HG02588 (cell line): ENCODE results near the gene ADGRV1.
A peak's percentile ranks its signal among the peaks of the same experiment; 100 is the strongest.

Experiments
- ATAC-seq: cut with Tn5 transposase; IDR thresholded peaks from one replicate; pipeline ENCODE4 v1.9.1; 2021; ENCODE audit warnings: mild to moderate bottlenecking, moderate library complexity; ENCODE audit not compliant: unreplicated experiment

Gene ADGRV1

DNA sequence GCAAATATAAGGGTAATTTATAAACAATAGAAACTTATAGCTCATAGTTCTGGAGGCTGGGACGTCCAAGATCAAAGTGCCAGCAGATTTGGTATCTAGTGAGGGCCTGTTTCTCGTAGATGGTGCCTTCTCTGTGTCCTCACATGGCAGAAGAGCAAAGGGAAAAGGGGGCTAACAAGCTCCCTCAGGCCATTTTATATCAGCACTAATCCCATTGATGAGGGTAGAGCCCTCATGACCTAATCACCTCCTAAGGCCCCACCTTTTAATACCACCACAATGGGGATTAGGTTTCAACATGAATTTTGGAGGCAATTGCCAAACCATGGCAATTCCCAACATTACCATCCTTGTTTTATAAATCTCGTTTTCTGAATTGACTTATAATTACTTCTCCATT is 564.7 kb downstream of the ADGRV1 start:
- ATAC-seq = no peak

DNA sequence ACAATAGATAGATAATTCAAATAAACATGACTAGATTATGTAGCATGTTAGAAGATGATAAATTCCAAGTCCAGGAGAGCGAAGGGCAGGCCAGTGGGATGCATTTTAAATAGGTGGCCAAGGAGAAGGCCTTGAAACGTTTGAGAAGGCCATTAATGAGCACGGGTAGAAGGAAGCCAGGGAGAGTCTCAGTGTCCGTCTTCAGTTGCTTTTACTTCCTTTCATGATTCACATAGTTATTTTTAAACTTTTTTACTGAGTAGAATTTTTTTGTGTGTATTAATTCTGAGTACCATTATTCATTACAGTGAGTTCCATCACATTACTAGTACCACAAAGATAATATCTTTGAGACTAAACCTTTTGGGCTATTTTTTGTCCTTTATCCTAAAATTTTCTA is 565.3 kb downstream of the ADGRV1 start:
- ATAC-seq = no peak

DNA sequence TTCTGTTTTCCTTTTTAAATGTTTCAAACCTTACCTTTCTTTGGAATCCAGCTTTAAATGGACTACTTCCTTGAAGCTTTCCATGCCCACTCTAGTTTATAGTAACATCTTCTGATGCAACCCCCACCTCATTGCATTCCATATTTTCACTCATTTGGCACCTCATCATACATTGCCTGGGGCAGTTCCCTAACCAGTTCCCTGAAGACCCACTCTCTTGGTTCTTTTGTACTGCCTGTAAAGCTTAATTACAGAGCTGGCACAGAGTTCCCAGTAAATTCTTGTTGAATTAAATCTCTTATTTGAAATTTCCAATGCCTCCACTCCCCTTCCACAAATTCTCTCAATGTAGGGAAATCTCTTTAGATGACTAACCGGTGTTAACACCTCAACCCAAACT is 567.3 kb downstream of the ADGRV1 start:
- no peak for ATAC-seq

DNA sequence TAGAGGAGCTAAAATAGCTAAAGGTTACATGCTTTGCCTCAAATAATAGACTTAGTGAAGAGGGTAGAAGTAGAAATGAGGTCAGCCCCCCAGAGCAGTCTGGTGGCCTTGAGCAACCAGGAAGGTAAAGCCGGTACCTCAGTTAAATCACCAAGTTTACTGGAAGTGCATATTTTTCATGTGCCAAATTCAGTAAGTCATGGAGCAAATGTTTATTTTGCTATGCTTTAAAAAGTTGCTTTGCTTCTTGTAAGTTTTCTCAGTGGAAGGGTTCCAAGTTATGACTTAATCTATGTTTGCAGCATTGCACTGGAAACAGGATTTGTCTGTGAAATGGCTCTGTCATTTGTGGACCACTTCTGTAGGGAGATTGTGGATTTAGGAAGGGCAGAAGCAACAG is 567.9 kb downstream of the ADGRV1 start:
- no peak for ATAC-seq

DNA sequence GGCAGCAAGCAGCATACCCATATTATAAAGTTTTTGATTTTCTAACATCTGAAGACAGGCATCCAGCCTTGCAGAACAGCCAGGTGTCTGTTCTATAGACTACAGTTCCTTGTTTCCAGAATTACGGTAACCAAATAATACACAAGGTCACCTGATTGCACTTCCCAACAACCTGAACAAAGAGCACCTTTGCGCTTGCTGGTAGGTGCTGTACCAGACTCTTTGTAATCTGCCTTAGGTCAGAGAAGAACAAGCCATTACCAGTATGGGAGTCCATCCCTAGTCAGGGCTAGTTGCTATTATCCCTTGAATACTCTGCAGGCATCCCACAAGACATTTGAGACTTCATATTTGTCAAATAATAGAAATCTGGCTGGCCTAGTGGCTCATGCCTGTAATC is 568.3 kb downstream of the ADGRV1 start:
- ATAC-seq = no peak

DNA sequence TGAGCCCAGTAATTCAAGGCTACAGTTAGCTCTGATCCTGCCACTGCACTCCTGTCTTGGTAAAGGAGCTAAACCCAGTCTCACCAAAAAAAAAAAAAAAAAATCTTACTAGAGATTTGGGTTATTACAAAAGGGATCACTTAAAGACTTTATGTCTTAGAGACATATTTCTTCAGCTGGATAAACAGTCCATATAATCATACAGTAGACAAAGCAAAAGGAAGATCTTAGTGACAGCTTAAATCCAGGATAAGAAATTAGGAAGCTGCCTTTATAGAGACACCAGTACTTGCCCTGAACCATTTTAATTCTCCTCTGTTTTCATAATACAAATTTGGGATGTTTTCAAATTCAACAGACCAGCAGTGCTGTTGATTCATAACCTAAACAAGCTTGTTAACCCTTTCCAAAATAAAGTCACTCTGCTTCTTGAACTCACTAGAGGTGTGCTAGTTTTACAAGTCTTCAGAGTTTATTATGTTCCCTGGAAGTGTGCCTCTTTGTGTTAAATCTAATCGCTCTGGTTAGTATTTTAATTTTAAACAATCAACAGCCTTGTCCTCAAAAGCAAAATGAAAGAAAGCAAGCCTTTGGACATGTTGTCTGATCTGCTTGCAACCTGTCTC is 569.0 kb downstream of the ADGRV1 start:
- no peak for ATAC-seq

DNA sequence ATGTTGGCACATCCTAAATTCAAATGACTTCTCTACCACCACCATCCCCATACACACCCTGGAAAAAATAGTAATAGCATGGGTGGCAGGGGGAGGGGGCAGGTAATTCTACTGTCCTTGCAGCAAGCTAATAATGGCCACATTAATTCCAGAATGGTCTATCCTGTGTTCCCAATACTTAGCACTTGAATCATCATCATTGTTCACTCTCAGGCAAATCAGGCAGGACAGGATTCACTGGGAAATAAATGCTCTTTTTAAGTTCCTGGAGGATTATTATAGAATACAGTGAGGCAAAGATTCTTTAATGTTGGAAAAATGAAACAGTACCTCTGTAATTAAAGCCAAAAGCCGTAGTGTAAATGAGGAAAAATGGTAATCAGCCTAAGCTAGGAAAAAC is 570.0 kb downstream of the ADGRV1 start:
- no peak for ATAC-seq

DNA sequence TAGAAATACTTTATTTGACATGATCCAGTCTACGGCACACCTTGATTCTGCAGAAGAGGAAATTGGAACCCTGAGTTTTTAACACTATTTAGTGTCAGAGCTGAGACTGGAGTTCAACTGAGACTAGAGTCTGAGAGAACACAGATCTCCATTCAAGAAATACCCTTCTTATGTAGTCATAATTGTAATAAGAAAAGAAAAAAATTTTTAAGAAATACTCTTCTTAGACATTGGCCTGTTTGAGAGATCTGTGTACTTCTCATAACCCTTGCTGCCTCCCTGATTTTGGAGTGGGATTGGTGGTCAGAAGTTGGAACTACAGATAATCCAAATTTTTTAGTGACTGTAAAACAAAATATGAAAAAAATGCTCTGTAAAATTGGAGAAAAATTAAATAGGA is 571.2 kb downstream of the ADGRV1 start:
- no peak for ATAC-seq

DNA sequence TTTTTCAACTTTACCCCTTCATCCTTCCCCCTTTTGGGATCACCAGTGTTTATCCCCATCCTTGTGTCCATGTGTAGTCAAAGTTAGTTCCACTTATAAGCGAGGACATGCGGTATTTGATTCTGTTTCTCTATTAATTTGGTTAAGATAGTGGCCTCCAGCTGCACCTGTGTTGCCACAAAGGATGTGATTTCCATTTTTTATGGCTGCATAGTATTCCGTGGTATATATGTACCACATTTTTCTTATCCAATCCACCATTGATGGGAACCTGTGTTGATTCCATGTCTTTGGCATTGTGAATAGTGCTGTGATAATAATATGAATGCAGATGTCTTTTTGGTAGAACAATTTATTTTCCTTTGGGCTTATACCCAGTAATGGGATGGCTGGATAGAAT is 572.2 kb downstream of the ADGRV1 start:
- no peak for ATAC-seq

DNA sequence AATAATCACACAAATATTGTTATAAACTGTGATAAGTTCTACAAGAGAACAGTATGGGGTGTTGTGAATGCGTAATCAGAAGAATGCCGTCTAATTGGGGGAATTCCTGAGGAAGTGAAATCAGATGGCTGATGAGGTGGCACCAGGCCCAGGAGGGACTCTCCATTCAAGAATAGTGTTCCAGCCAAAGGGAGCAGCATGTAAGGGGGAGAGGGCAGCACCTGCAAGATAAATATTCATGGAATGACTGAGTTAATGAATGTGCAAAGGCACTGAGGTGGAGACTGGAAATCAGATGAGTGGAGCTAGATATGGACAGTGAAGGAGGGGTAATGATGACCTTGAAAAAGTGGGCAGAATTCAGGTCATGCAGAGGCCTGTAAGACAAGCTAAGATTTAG is 574.0 kb downstream of the ADGRV1 start:
- peak; percentile 54 for ATAC-seq

DNA sequence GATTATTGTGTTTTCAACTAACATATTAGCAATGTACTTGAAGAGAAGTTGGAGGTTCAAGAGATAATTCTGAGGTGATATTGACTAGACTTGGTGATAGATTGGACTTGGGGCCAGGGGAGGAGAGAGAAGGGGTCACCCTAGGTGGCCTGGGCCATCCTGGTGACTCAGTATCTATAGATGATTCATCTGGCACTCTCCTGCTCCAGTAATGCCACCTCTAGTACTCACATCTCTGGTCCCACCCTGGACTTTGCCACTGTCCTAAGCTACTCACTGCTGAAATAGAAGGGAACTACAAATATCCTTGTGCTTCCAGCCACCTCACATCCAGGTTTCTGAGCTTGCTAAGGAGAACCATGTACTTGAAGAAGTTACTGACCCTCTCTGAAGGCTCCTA is 574.6 kb downstream of the ADGRV1 start:
- ATAC-seq = no peak

DNA sequence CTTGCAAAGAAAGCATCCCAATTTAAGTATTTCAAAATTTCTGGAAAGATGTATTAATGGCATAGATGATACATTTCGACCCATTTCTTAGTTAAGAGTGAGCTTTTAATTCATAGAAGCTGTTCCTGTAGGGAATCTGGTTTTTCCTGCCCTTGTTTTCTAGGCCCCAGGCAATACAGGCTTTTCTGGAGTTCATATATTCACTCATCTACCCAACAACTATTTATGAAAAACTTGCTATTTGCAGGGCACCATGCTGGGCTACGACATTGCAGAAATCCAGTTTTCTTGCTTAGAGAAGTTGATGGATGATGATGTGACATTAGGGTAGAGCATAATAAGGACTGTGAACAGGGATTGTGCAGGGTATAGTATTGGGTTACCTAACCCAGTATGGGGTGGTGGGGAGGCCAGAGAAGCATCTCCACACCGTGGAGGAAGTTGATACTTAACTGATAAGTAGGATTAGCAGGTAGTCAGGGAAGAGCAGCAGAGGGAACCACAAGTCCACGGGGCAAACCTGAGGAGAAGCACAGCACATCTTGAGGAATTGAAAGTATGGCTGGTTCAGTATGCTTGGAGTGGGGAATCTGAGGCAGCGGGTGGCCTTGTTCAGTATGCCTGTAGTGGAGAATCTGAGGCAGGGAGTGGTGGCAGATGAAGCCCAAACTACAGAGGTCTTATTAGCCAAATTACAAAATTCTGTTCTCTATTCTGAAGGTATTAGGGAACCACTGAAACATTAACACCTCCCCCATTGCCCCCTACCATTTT is 577.1 kb downstream of the ADGRV1 start:
- ATAC-seq = no peak

DNA sequence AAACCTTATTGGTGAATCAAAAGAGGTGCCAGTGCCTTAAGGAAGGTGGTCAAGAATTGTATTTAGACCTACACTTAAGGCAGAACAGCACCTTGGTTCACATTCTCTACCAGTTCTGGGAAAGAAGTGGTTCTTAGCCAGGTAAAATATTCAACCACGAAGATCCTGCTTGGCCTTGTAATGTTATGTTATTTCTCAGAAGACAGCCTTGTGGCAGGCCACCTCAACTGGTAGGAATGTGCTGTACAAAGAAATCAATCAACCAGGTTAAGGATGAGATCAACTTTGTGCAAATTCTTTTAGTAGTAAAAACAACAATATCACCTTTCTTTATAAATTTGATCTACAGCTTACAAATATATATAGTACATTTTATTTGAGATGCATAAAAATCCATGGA is 577.7 kb downstream of the ADGRV1 start:
- no peak for ATAC-seq

DNA sequence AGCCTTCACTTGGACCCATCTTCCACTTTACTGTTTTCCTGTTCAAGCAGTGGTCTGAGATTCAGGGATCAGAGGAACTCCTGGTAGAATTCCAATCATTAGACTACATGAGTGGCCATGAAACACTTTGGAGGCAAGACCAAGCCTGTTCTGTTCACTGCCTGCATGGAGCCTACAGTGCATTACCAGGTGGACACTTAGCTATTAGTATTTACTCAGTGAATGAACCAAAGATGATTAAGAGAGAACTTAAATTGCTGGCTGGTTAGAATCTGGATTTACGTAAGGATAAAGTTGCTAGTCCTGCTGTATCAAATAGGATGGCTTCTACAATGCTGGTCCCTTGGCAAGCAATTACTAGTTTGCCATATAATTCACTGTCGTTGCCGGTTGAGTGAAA is 579.0 kb downstream of the ADGRV1 start:
- no peak for ATAC-seq

DNA sequence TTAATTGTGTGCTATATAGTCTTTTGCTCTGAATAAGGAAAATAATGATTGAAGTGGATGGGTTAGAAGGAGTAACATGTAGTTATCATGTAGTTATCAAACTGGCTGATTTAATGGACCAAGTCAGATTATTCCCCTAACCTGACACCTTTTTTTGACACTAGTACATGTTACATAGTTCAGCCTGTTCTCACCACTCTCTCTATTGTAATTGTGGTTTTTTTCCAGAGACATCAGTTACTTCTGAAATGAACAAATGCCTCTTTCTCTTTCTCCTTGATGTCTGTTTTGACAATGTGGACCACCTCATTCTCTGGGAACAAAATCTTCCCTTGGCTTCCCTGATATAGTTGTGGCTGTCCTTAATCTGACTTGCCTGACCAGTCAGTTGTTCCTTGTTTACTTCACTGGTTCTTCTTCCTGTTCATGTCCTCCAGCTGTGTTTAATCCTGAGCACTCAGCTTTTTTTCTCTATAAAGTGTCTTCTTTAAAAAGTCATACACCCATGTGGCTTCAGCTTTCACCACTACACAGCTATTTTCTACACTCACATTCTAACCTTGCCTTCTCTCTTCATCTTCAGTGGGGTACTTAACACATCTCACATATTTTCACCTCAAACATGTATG is 581.1 kb downstream of the ADGRV1 start:
- ATAC-seq = no peak

DNA sequence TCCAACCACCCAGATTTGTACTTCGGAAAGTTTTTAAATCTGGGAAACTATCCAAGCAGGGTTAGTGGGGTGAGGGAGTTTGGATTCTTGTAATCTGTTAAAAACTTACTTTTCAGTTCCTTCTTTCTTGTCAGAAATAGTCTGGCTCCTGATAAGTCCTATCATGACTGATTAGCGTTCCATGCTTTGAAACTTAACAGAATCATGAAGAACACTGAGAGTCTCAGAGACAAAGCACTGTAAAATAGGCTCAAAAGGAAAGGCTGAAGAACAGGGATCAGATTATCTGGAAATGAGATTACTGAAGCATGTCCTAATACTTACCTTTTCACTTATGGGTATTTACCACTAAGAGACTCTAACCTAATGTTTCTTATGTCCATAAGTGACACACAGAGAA is 582.1 kb downstream of the ADGRV1 start:
- ATAC-seq = no peak

DNA sequence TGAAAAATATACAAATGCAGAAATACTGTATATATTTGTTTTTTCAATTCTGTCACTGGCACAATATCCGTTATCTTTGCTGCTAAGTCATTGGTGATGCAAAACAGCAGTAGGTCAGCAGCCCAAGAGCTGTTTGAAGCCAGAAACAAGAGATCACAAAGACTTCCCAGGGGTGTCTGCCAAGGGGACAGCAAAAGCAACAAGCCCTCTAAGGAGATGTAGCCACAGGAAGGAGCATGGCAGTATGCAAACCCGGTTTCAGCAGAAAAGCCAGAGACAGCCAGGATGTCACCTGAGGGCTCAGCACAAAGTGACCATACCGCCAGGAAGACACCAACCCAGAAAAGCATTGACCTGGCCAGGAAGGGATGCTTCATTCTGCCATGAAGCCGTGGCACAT is 583.0 kb downstream of the ADGRV1 start:
- ATAC-seq = no peak

DNA sequence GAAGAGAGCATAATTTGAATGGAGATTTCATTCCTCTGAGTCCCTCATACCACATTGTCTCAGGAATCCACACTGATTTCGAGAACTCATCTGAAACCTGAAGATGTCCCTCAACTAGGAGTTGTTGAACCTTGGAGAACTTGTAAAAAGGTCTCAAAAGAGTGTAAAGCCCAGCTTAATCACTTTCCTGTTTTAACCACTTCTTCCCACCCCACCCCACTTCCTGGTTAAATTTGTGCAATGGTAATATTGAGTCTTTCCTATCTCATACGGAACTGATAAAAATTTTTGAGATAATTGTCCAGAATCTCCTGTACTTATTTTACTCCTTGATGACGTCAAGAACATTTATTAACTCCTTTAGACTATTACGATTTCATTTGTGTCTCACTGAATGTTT is 583.8 kb downstream of the ADGRV1 start:
- no peak for ATAC-seq

DNA sequence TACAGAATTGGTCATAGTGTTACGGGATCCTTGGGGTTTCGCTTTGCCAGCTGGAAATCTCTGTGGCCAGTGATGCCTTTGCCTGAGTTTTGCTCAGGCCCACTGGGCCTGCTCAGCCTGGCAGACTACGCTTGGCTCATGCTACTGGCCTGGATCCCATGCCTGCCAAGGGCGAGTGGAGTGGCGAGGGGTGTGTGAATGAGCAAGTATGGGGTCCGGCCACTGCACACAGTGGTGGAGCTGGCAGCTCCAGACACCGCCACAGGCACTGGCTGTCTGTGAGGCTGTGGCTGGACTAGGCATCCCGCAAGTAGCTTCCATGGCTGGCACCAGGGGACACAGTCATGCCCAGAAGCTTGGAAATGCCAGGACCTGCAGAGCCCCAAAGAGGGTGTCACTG is 584.2 kb downstream of the ADGRV1 start:
- no peak for ATAC-seq

DNA sequence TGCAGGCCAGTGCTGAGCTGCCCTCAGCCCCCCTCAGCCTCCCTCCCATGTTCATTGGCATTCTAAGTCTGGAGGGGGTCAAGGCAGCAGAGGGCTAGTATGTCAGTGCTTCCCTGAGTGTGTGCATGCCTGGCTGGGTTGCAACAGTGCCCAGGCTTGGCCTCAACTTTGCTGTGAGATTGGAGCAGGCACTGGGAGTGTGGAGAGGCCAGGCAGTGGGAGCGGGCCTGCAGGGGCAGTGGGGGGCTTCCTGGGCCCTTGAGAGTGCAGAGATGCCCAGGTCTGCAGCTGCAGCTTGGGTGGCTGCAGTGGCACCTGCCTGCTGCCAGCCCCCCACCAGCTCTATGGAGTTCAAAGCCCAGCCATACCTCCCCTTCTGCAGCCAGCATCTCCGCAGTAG is 585.2 kb downstream of the ADGRV1 start:
- no peak for ATAC-seq

DNA sequence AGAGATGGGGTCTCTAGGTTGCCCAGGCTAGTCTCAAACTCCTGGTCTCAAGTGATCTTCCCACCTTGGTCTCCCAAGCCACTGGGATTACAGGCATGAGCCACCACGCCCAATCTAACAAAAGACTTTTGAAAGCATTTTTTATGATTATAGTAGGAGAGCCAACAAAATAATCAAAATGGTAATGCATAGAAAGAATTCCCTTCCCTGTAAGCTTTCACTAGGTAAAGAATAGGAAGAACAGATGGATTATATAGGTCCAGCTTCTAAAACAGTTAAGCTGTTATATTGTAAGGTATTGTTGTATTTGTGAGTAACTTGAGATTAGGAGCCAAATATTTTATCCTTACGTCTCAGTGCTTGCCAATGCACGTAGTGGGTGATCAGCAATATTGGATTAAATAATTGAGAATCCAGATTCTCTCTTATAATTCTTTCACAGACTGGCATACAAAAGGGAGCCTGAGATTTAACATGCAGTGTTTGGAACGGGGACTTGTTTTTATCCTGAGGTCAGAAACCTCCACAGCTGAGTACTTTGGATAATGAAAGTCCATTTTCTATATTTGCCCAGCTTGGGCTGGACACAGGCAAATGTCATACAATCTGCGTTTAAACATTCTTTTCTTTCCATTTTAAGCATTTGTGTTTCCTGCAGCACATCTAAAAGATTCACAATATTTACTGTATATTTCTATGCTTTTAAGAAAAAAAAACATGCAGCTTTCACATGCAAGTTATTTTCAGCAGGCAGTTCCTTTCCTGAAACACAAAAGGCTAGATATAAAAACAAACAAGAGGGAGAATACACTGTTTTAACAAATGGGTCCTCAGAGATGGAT is 586.1 kb downstream of the ADGRV1 start:
- ATAC-seq = no peak

DNA sequence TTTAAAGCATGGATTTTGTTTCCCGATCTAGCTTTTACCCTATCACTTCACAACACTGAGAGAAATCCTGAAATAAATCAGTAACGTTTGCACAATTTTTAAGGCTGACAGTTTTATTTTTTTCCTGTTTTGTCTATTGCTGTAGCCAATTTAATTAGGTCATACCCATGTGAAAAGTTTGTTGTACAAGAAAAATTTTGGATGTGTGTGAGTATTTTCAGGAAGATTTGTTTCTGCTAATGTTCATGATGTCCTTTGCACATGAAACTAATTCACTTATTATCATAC is 586.7 kb downstream of the ADGRV1 start:
- ATAC-seq = no peak
